OCI-LY1 (cell line): ENCODE data around the gene CLDN9.
A peak's percentile ranks its signal among the peaks of the same experiment; 100 is the strongest.

Source experiments
- H2AFZ ChIP-seq: fragments of 200-600 bp; sonication (generic), shearing (Covaris generic); 2 replicates; pipeline ENCODE4 v1.6.0; 2014; ENCODE audit warnings: antibody characterized with exemption, mild to moderate bottlenecking, low read length
- H3F3A ChIP-seq: fragments of 200-600 bp; sonication (generic), shearing (Covaris generic); 2 replicates; pipeline ENCODE4 v1.6.0; 2014; ENCODE audit warnings: mild to moderate bottlenecking, antibody characterized with exemption, low read length, moderate library complexity; ENCODE audit not compliant: insufficient read depth
- H3K27ac ChIP-seq: fragments of 200-600 bp; sonication (generic); 2 replicates; pipeline ENCODE4 v1.5.1; 2014; ENCODE audit warnings: low read length, mixed run types, mild to moderate bottlenecking, low read depth; ENCODE audit not compliant: poor library complexity, severe bottlenecking
- H3K27me3 ChIP-seq: fragments of 200-600 bp; sonication (generic); 2 replicates; pipeline ENCODE4 v1.6.0; 2014; ENCODE audit warnings: antibody characterized with exemption, mild to moderate bottlenecking, low read length, moderate library complexity; ENCODE audit not compliant: insufficient read depth
- H3K36me3 ChIP-seq: fragments of 200-600 bp; sonication (generic); 2 replicates; pipeline ENCODE4 v1.6.1; 2014; ENCODE audit warnings: mild to moderate bottlenecking, antibody characterized with exemption, low read length, moderate library complexity, mixed read lengths; ENCODE audit not compliant: insufficient read depth
- H3K4me1 ChIP-seq: fragments of 200-600 bp; sonication (generic); 2 replicates; pipeline ENCODE4 v1.5.1; 2014; ENCODE audit warnings: mild to moderate bottlenecking, low read length, moderate library complexity; ENCODE audit not compliant: insufficient read depth, severe bottlenecking
- H3K4me2 ChIP-seq: fragments of 200-600 bp; sonication (generic), shearing (Covaris generic); 2 replicates; pipeline ENCODE4 v1.6.1; 2014; ENCODE audit warnings: low read length
- H3K4me3 ChIP-seq: fragments of 200-600 bp; sonication (generic); 2 replicates; pipeline ENCODE4 v1.5.1; 2014; ENCODE audit warnings: low read length, low read depth, mild to moderate bottlenecking, mixed read lengths; ENCODE audit not compliant: poor library complexity, severe bottlenecking
- H3K79me2 ChIP-seq: fragments of 200-600 bp; shearing (Covaris generic); 2 replicates; pipeline ENCODE4 v1.6.1; 2016; ENCODE audit warnings: mixed run types, low read length, mixed read lengths; ENCODE audit not compliant: insufficient read depth
- H3K9ac ChIP-seq: fragments of 200-600 bp; sonication (generic), shearing (Covaris generic); 2 replicates; pipeline ENCODE4 v1.6.1; 2014; ENCODE audit warnings: mild to moderate bottlenecking, low read length, mixed read lengths
- H3K9me2 ChIP-seq: fragments of 200-600 bp; sonication (generic), shearing (Covaris generic); 2 replicates; pipeline ENCODE4 v1.6.1; 2014; ENCODE audit warnings: low read depth, mild to moderate bottlenecking, low read length, mixed read lengths
- H3K9me3 ChIP-seq: fragments of 200-600 bp; shearing (Covaris generic); 2 replicates; pipeline ENCODE4 v1.6.1; 2014; ENCODE audit warnings: low read length, mixed read lengths
- H4K20me1 ChIP-seq: fragments of 200-600 bp; sonication (generic), shearing (Covaris generic); 2 replicates; pipeline ENCODE4 v1.6.0; 2016; ENCODE audit warnings: mild to moderate bottlenecking, low read length; ENCODE audit not compliant: insufficient read depth
- CTCF ChIP-seq: fragments of 200-600 bp; sonication (generic), shearing (Covaris generic); IDR thresholded peaks from 2 replicates; pipeline ENCODE4 v1.5.1; 2017; ENCODE audit warnings: mild to moderate bottlenecking, antibody characterized with exemption, low read length, moderate library complexity, mixed read lengths
- EZH2 ChIP-seq: fragments of 200-600 bp; sonication (generic), shearing (Covaris generic); IDR thresholded peaks from 2 replicates; pipeline ENCODE4 v1.8.0; 2017; ENCODE audit warnings: borderline replicate concordance, mixed run types, mild to moderate bottlenecking, antibody characterized with exemption, low read length, moderate library complexity, mixed read lengths

CLDN9 gene

GRCh38 chr16:3017794-3018506, 5.2 kb downstream of the CLDN9 start, which contains the start of gene CLDN6:
Gene CLDN6 (minus strand): TSS chr16:3018183. CDS start chr16:3016021, 2,162 bp downstream.
- Histone ChIP-seq H3K9me3 (no peaks in the 10 kb centered on the region), H3K4me2 (peak within 1 kb of the TSS; percentile 24; the same call in 1 of the 2 replicates), H2AFZ (no peak within 1 kb of the TSS), H4K20me1 (no peaks in the 10 kb centered on the region), H3F3A (no peaks in the 10 kb centered on the region), H3K36me3 (no peaks in the 10 kb centered on the region), H3K9ac (no peak within 1 kb of the TSS), H3K27ac (no peak within 1 kb of the TSS), H3K27me3 (peaks cover 9% of the 10 kb centered on the region), H3K4me3 (no peak within 1 kb of the TSS), H3K79me2 (no peaks in the 10 kb centered on the region), H3K9me2 (no peaks in the 10 kb centered on the region), H3K4me1 (peaks cover 36% of the 10 kb centered on the region)
- no peak for TF ChIP-seq EZH2
- peak; percentile 75 for TF ChIP-seq CTCF

GRCh38 chr16:3019594-3020246, 7.0 kb downstream of the CLDN9 start:
- no peaks in the 10 kb centered on the region for H4K20me1 ChIP-seq
- H3K9me2 ChIP-seq: no peaks in the 10 kb centered on the region
- H3K36me3 ChIP-seq: no peaks in the 10 kb centered on the region
- H3K27ac ChIP-seq: no peak overlapping the region
- H3K9me3 ChIP-seq: no peaks in the 10 kb centered on the region
- H3K4me1 ChIP-seq: peaks cover 44% of the 10 kb centered on the region
- H3K4me3 ChIP-seq: peak overlapping the region; percentile 67
- H3K9ac ChIP-seq: peak overlapping the region; percentile 37; the same call in 1 of the 2 replicates
- H3F3A ChIP-seq: no peaks in the 10 kb centered on the region
- H3K27me3 ChIP-seq: peaks cover 4% of the 10 kb centered on the region; the same call in 1 of the 2 replicates
- TF ChIP-seq EZH2: no peak
- TF ChIP-seq CTCF: no peak
- peak overlapping the region; percentile 97 for H3K4me2 ChIP-seq
- no peak overlapping the region for H2AFZ ChIP-seq
- no peaks in the 10 kb centered on the region for H3K79me2 ChIP-seq

GRCh38 chr16:3020247-3020603, 7.5 kb downstream of the CLDN9 start, which contains the start of gene TNFRSF12A:
Gene TNFRSF12A (plus strand): TSS chr16:3020368. CDS start chr16:3020398, 30 bp downstream.
- Histone ChIP-seq H3K4me3 (peak within 1 kb of the TSS; percentile 67), H3K27me3 (peaks cover 4% of the 10 kb centered on the region; the same call in 1 of the 2 replicates), H3K4me2 (peak within 1 kb of the TSS; percentile 97), H3K27ac (no peak within 1 kb of the TSS), H3K4me1 (peaks cover 44% of the 10 kb centered on the region), H3K9me2 (no peaks in the 10 kb centered on the region), H3K79me2 (no peaks in the 10 kb centered on the region), H4K20me1 (no peaks in the 10 kb centered on the region), H2AFZ (no peak within 1 kb of the TSS), H3K9ac (peak within 1 kb of the TSS; percentile 60), H3K36me3 (no peaks in the 10 kb centered on the region), H3K9me3 (no peaks in the 10 kb centered on the region), H3F3A (no peaks in the 10 kb centered on the region)
- TF ChIP-seq EZH2 (no peak), CTCF (no peak)
